DOHH2 (cell line): ENCODE data around the gene SCAF4.

Experiments used
- CTCF ChIP-seq: fragments of 200-600 bp; sonication (generic); IDR thresholded peaks from one replicate; pipeline ENCODE4 v1.5.1; 2014; ENCODE audit warnings: antibody characterized with exemption, mild to moderate bottlenecking, low read depth, low read length; ENCODE audit not compliant: poor library complexity, severe bottlenecking
- EZH2phosphoT487 ChIP-seq: fragments of 200-600 bp; sonication (generic); IDR thresholded peaks from 2 replicates; pipeline ENCODE4 v1.6.1; 2017; ENCODE audit warnings: borderline replicate concordance, mild to moderate bottlenecking, antibody characterized with exemption, low read length, moderate library complexity, mixed read lengths

DNA sequence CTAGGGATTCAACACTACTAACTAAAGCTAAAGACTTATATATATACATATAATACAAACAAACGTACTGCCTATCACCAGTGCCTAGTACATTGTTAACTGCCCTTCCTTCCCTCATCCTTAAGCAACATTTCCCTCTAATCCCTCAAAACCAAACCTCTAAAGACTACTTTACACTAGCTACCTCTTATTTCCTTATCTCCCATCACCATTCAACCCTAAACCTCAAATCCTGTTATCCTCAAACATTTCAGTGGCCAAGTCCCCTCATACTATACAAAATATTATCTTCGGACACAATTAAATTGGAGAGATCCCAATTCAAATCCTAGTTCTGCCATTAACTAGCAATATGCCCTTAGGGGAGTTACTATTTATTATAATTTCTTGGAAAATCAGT, 3.7 kb downstream of the SCAF4 start:
- TF ChIP-seq CTCF (no peak), EZH2phosphoT487 (no peak)
